SK-N-SH treated with all-trans-retinoic acid at 6 μM for 48 hours (cell line): ENCODE results near the gene CSF3R.
"Not testable (repeated sequence)": the region's sequence is repeated elsewhere in the genome, so short reads cannot be mapped to it uniquely, and the experiment has no call there.

Source experiments
- ATAC-seq: fragments of 200-7000 bp; cut with Tn5 transposase; 3 replicates; pipeline ENCODE4 v1.9.1; 2020; ENCODE audit warnings: mild to moderate bottlenecking, moderate library complexity
- ARNTL ChIP-seq: fragments of 450-650 bp; formaldehyde crosslinking; IDR thresholded peaks from 2 replicates; pipeline ENCODE4 v1.5.0; 2020; ENCODE audit warnings: low read depth, mild to moderate bottlenecking, moderate library complexity, borderline replicate concordance
- BACH2 ChIP-seq: fragments of 250-450 bp; sonication (Bioruptor Pico); IDR thresholded peaks from 2 replicates; pipeline ENCODE4 v1.9.0; 2021; ENCODE audit warnings: mild to moderate bottlenecking, borderline replicate concordance
- CREB5 ChIP-seq: fragments of 250-450 bp; sonication (Bioruptor Pico); IDR thresholded peaks from 2 replicates; pipeline ENCODE4 v1.5.1; 2020; ENCODE audit warnings: low read depth, mild to moderate bottlenecking, moderate library complexity
- CSDC2 ChIP-seq: fragments of 250-450 bp; sonication (Bioruptor Pico); IDR thresholded peaks from 2 replicates; pipeline ENCODE4 v1.5.0; 2020; ENCODE audit warnings: mild to moderate bottlenecking, moderate library complexity
- CSRNP3 ChIP-seq: fragments of 250-450 bp; sonication (Bioruptor Pico); IDR thresholded peaks from 2 replicates; pipeline ENCODE4 v1.5.1; 2021; ENCODE audit warnings: mild to moderate bottlenecking, moderate library complexity
- ESRRG ChIP-seq: fragments of 250-450 bp; sonication (Bioruptor Pico); IDR thresholded peaks from 2 replicates; pipeline ENCODE4 v1.6.1; 2021; ENCODE audit warnings: mild to moderate bottlenecking
- GLIS3 ChIP-seq: fragments of 250-450 bp; sonication (Bioruptor Pico); IDR thresholded peaks from 2 replicates; pipeline ENCODE4 v1.5.0; 2020; ENCODE audit warnings: mild to moderate bottlenecking, moderate library complexity
- ISL1 ChIP-seq: fragments of 250-450 bp; sonication (Bioruptor Pico); IDR thresholded peaks from 2 replicates; pipeline ENCODE4 v2.1.2; 2022; ENCODE audit warnings: mild to moderate bottlenecking, moderate library complexity
- OSR1 ChIP-seq: fragments of 250-450 bp; sonication (Bioruptor Pico); IDR thresholded peaks from 2 replicates; pipeline ENCODE4 v1.8.0; 2022; ENCODE audit warnings: moderate library complexity, mild to moderate bottlenecking, inconsistent platforms
- PATZ1 ChIP-seq: fragments of 250-450 bp; sonication (Bioruptor Pico); IDR thresholded peaks from 2 replicates; pipeline ENCODE4 v1.8.0; 2020; ENCODE audit warnings: mild to moderate bottlenecking, moderate library complexity, borderline replicate concordance
- POU6F1 ChIP-seq: fragments of 250-450 bp; sonication (Bioruptor Pico); IDR thresholded peaks from 2 replicates; pipeline ENCODE4 v1.8.0; 2021; ENCODE audit warnings: low read depth, mild to moderate bottlenecking, moderate library complexity, borderline replicate concordance
- PPARA ChIP-seq: fragments of 250-450 bp; sonication (Bioruptor Pico); IDR thresholded peaks from 2 replicates; pipeline ENCODE4 v1.5.0; 2020; ENCODE audit warnings: mild to moderate bottlenecking, borderline replicate concordance
- RARB ChIP-seq: fragments of 250-450 bp; sonication (Bioruptor Pico); IDR thresholded peaks from 2 replicates; pipeline ENCODE4 v1.8.0; 2021; ENCODE audit warnings: mild to moderate bottlenecking, moderate library complexity
- SNAI2 ChIP-seq: fragments of 250-450 bp; sonication (Bioruptor Pico); IDR thresholded peaks from 2 replicates; pipeline ENCODE4 v1.5.0; 2020; ENCODE audit warnings: mild to moderate bottlenecking, moderate library complexity
- TCF4 ChIP-seq: fragments of 250-450 bp; sonication (Bioruptor Pico); IDR thresholded peaks from 2 replicates; pipeline ENCODE4 v1.8.0; 2021; ENCODE audit warnings: mild to moderate bottlenecking, moderate library complexity, borderline replicate concordance
- TOX ChIP-seq: fragments of 250-450 bp; sonication (Bioruptor Pico); IDR thresholded peaks from 2 replicates; pipeline ENCODE4 v1.8.0; 2021; ENCODE audit warnings: mild to moderate bottlenecking, moderate library complexity, borderline replicate concordance
- ZFP3 ChIP-seq: fragments of 250-450 bp; sonication (Bioruptor Pico); IDR thresholded peaks from 2 replicates; pipeline ENCODE4 v1.5.0; 2020; ENCODE audit warnings: mild to moderate bottlenecking, moderate library complexity
- ZFP30 ChIP-seq: fragments of 450-650 bp; formaldehyde crosslinking; IDR thresholded peaks from 2 replicates; pipeline ENCODE4 v1.5.0; 2022; ENCODE audit warnings: mild to moderate bottlenecking, moderate library complexity
- ZNF565 ChIP-seq: fragments of 450-650 bp; formaldehyde crosslinking; conservative IDR thresholded peaks from 2 replicates; pipeline ENCODE4 v1.5.0; 2020; ENCODE audit warnings: low read depth, mild to moderate bottlenecking, moderate library complexity
- ZNF70 ChIP-seq: fragments of 450-650 bp; formaldehyde crosslinking; IDR thresholded peaks from 2 replicates; pipeline ENCODE4 v1.5.0; 2020; ENCODE audit warnings: mild to moderate bottlenecking, moderate library complexity
- ZNF8 ChIP-seq: fragments of 450-650 bp; formaldehyde crosslinking; IDR thresholded peaks from 2 replicates; pipeline ENCODE4 v1.5.0; 2020; ENCODE audit warnings: mild to moderate bottlenecking, moderate library complexity

Gene CSF3R

GRCh38 chr1:36493524-36493923, 10.8 kb upstream of the CSF3R start:
- ATAC-seq, result no peak
- no peak for TF ChIP-seq ZFP3
- TF ChIP-seq ESRRG, result no peak
- TF ChIP-seq ARNTL (CRISPR knock-in tag), result no peak
- TF ChIP-seq PPARA (CRISPR knock-in tag), result no peak
- TF ChIP-seq CREB5, result no peak
- TF ChIP-seq SNAI2 (CRISPR knock-in tag), result no peak
- no peak for TF ChIP-seq GLIS3
- no peak for TF ChIP-seq ISL1 (CRISPR knock-in tag)
- no peak for TF ChIP-seq OSR1 (CRISPR knock-in tag)
- TF ChIP-seq RARB (CRISPR knock-in tag), result no peak
- TF ChIP-seq CSDC2 (CRISPR knock-in tag), result no peak

GRCh38 chr1:36492491-36492890, 9.8 kb upstream of the CSF3R start:
- ATAC-seq, result no peak
- TF ChIP-seq TOX (CRISPR knock-in tag) (no peak), BACH2 (CRISPR knock-in tag) (no peak), ZFP3 (no peak), ESRRG (no peak), RARB (CRISPR knock-in tag) (no peak)

- not testable (repeated sequence) for ATAC-seq
Measured at GRCh38 chr1:36489258-36490051, 6.7 kb upstream of the CSF3R start.

GRCh38 chr1:36487906-36488305, 5.2 kb upstream of the CSF3R start:
- TF ChIP-seq TCF4 (CRISPR knock-in tag), result no peak
- no peak for ATAC-seq

GRCh38 chr1:36487336-36487725, 4.6 kb upstream of the CSF3R start:
- not testable (repeated sequence) for ATAC-seq

GRCh38 chr1:36486439-36487335, 4.0 kb upstream of the CSF3R start:
- ATAC-seq, result no peak
- TF ChIP-seq OSR1 (CRISPR knock-in tag), result no peak
- TF ChIP-seq ZNF565 (CRISPR knock-in tag), result no peak
- TF ChIP-seq PPARA (CRISPR knock-in tag), result no peak
- TF ChIP-seq PATZ1 (CRISPR knock-in tag), result no peak
- no peak for TF ChIP-seq RARB (CRISPR knock-in tag)
- no peak for TF ChIP-seq BACH2 (CRISPR knock-in tag)
- TF ChIP-seq ISL1 (CRISPR knock-in tag), result no peak
- no peak for TF ChIP-seq ARNTL (CRISPR knock-in tag)
- TF ChIP-seq POU6F1 (CRISPR knock-in tag), result no peak
- no peak for TF ChIP-seq ZFP3
- no peak for TF ChIP-seq GLIS3
- TF ChIP-seq ESRRG, result no peak
- no peak for TF ChIP-seq ZNF70 (CRISPR knock-in tag)
- no peak for TF ChIP-seq ZFP30 (CRISPR knock-in tag)
- no peak for TF ChIP-seq TCF4 (CRISPR knock-in tag)
- TF ChIP-seq CSRNP3 (CRISPR knock-in tag), result no peak
- no peak for TF ChIP-seq TOX (CRISPR knock-in tag)
- no peak for TF ChIP-seq SNAI2 (CRISPR knock-in tag)
- no peak for TF ChIP-seq ZNF8
- no peak for TF ChIP-seq CSDC2 (CRISPR knock-in tag)
